ENCODE results near the gene PPFIBP2. TPM values are rescaled to one million over a fixed set of nuclear protein-coding genes. Genes with fewer than 3 reads are reported as not detected.
A peak's percentile ranks its signal among the peaks of the same experiment; 100 is the strongest.

Gene PPFIBP2
- total RNA-seq, 3 donors from 2014 or later = 32.3 to 56.1 (median 43.3) TPM

- Histone ChIP-seq H3K4me3 (no peak overlapping the region), H3K36me3 (no peaks in the 10 kb centered on the region), H3K4me1 (no peaks in the 10 kb centered on the region), H3K27ac (no peak overlapping the region), H3K9me3 (no peaks in the 10 kb centered on the region), H3K27me3 (no peaks in the 10 kb centered on the region)
- intact Hi-C loops (cut with DNase I; ENCODE audit: low total_unique reads) = no loop called here
- TF ChIP-seq CTCF (IDR thresholded peaks at IDR 0.05) = no peak
- TF ChIP-seq POLR2A (IDR thresholded peaks at IDR 0.05) = no peak
- no peak for TF ChIP-seq POLR2AphosphoS5 (IDR thresholded peaks at IDR 0.05)
- DNase-seq (ENCODE audit: low spot score in 2 of 2) = no peak
These were observed 11.9 kb upstream of the PPFIBP2 start for GRCh38 chr11:7501894-7502293.

GRCh38 chr11:7506243-7506642, 7.6 kb upstream of the PPFIBP2 start:
- peaks cover 0 to 5% of the 10 kb centered on the region in 2 donors for H3K4me1 ChIP-seq
- no peaks in the 10 kb centered on the region for H3K27me3 ChIP-seq
- DNase-seq (ENCODE audit: low spot score in 2 of 2) = no peak
- H3K27ac ChIP-seq = no peak overlapping the region
- H3K36me3 ChIP-seq = no peaks in the 10 kb centered on the region
- intact Hi-C loops (cut with DNase I; ENCODE audit: low total_unique reads) = no loop called here
- H3K4me3 ChIP-seq = no peak overlapping the region
- H3K9me3 ChIP-seq = no peaks in the 10 kb centered on the region
- no peak for TF ChIP-seq POLR2AphosphoS5 (IDR thresholded peaks at IDR 0.05)
- no peak for TF ChIP-seq CTCF (IDR thresholded peaks at IDR 0.05)
- TF ChIP-seq POLR2A (IDR thresholded peaks at IDR 0.05) = no peak

- DNase-seq (ENCODE audit: low spot score in 2 of 2) = no peak
- no peak for TF ChIP-seq CTCF (IDR thresholded peaks at IDR 0.05)
- TF ChIP-seq POLR2AphosphoS5 (IDR thresholded peaks at IDR 0.05) = no peak
- no peak for TF ChIP-seq POLR2A (IDR thresholded peaks at IDR 0.05)
- Histone ChIP-seq H3K27me3 (no peaks in the 10 kb centered on the region), H3K9me3 (no peaks in the 10 kb centered on the region), H3K4me1 (peaks cover 6 to 19% of the 10 kb centered on the region in 2 donors), H3K4me3 (no peak overlapping the region), H3K27ac (no peak overlapping the region), H3K36me3 (no peaks in the 10 kb centered on the region)
- intact Hi-C loops (cut with DNase I; ENCODE audit: low total_unique reads) = no loop called here
These were observed 5.7 kb upstream of the PPFIBP2 start for GRCh38 chr11:7508087-7508486.

- Histone ChIP-seq H3K9me3 (no peaks in the 10 kb centered on the region), H3K4me1 (peaks cover 6 to 19% of the 10 kb centered on the region in 2 donors), H3K36me3 (no peaks in the 10 kb centered on the region), H3K27ac (no peak overlapping the region), H3K27me3 (no peaks in the 10 kb centered on the region), H3K4me3 (no peak overlapping the region)
- intact Hi-C loops (cut with DNase I; ENCODE audit: low total_unique reads) = no loop called here
- TF ChIP-seq CTCF (IDR thresholded peaks at IDR 0.05) = no peak
- no peak for TF ChIP-seq POLR2AphosphoS5 (IDR thresholded peaks at IDR 0.05)
- no peak for DNase-seq (ENCODE audit: low spot score in 2 of 2)
These were observed 3.8 kb upstream of the PPFIBP2 start for GRCh38 chr11:7509966-7510365.

GRCh38 chr11:7511401-7511800, 2.4 kb upstream of the PPFIBP2 start:
- TF ChIP-seq CTCF (IDR thresholded peaks at IDR 0.05) (no peak), POLR2AphosphoS5 (IDR thresholded peaks at IDR 0.05) (peak in 2 of 3 donors; percentile 33 to 47), POLR2A (IDR thresholded peaks at IDR 0.05) (no peak)
- H3K36me3 ChIP-seq = no peaks in the 10 kb centered on the region
- DNase-seq (ENCODE audit: low spot score in 2 of 2) = peak; percentile 61 to 81
- no peaks in the 10 kb centered on the region for H3K9me3 ChIP-seq
- intact Hi-C loops (cut with DNase I; ENCODE audit: low total_unique reads) = no loop called here
- no peak overlapping the region for H3K4me3 ChIP-seq
- H3K4me1 ChIP-seq = peaks cover 6 to 19% of the 10 kb centered on the region in 2 donors
- H3K27ac ChIP-seq = peak overlapping the region; percentile 95 to 97
- H3K27me3 ChIP-seq = no peaks in the 10 kb centered on the region

Data from breast epithelium (tissue), 4 donors.